Measurements from ENCODE around the gene GAS6.
"Not testable (repeated sequence)": the region's sequence is repeated elsewhere in the genome, so short reads cannot be mapped to it uniquely, and the experiment has no call there.

GAS6 gene

DNA sequence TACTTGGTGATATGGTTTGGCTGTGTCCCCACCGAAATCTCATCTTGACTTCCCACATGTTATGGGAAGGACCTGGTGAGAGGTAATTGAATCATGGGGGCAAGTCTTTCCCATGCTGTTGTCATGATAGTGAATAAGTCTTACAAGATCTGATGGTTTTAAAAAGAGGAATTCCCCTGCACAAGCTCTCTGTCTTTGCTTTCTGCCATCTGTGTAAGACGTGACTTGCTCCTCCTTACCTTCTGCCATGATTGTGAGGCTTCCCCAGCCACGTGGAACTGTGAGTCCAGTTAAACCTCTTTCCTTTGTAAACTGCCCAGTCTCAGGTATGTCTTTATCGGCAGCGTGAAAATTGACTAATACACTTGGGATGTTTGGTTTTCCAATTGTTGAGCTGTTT lies 4.0 kb upstream of the GAS6 start:
- not testable (repeated sequence) for DNase-seq (ENCODE audit: low spot score)

- no peak for DNase-seq (ENCODE audit: low spot score)
Observed at GRCh38 chr13:113865427-113865826, 1.6 kb upstream of the GAS6 start.

DNA sequence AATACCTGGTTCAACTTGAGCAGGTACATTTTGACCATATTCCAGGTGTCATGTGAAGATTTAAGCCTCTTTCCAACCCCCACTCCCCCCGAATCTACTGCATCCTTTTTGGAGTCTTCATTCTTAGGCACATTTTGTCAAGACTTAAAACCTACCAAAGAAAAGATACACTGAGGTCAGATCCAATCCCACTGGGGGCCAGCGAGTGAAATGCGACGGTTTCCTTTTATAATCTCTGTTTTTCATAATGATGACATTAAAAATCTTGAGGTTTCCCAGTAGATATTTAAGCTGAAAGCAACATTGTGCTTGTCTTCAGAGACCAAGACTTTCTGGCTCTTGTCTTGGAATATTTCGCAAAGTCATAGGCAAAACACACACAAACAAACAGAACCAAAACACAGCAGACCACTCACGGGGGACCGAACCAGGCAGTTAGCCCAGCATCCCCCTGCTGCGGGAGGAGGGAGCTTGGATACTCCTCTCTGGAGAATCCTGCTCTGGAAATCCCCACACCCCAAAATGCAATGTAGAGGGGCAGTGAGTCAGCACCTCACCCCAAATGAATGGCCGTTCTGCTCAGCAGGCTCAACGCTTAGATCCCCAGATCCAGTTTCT lies 506 bp upstream of the GAS6 start:
- DNase-seq (ENCODE audit: low spot score), result no peak

GRCh38 chr13:113862931-113863523 lies 849 bp downstream of the GAS6 start:
- no peak for DNase-seq (ENCODE audit: low spot score)

- DNase-seq (ENCODE audit: low spot score), result no peak
Observed at GRCh38 chr13:113862191-113862930, 1.5 kb downstream of the GAS6 start.

GRCh38 chr13:113861433-113862030 lies 2.3 kb downstream of the GAS6 start:
- DNase-seq (ENCODE audit: low spot score), result peak; percentile 55

- DNase-seq (ENCODE audit: low spot score), result peak; percentile 58
Observed at GRCh38 chr13:113860665-113861432, 3.0 kb downstream of the GAS6 start.

- no peak for DNase-seq (ENCODE audit: low spot score)
Observed at GRCh38 chr13:113860051-113860664, 3.7 kb downstream of the GAS6 start.

DNA sequence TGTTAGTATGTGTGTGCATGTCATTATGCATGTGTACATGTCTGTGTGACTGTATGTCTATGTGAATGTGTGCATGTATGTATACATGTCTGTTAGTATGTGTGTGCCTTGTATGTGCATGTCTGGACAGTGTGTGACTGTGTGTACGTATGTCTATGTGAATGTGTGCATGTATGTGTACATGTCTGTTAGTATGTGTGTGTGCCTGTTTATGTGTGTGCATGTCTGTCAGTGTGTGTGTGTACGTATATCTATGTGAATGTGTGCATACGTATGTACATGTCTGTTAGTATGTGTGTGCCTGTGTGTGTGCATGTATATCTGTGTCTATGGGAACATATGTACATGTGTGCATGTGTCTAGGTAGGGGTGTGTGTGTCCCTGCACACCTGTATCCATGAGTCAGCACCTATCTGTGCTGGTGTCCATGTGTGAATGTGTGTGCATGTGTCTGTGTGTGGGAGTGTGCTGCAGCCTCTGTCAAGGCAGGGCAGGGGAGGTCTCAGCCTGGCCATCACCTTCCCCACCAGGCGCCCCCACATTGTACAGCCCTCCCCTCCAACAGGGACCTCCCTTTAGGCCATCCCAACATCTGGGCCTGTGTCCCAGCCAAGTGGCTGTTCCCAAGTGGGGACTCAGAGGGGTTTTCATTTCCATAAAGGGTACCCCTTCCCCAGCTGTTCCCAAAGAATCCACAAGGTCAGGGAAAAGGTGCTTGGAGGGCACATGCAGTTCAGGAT lies 4.4 kb downstream of the GAS6 start:
- no peak for DNase-seq (ENCODE audit: low spot score)

GRCh38 chr13:113857531-113858195 lies 6.2 kb downstream of the GAS6 start:
- peak; percentile 44 for DNase-seq (ENCODE audit: low spot score)

- DNase-seq (ENCODE audit: low spot score), result peak; percentile 55
Observed at GRCh38 chr13:113856716-113857065, 7.2 kb downstream of the GAS6 start.

DNA sequence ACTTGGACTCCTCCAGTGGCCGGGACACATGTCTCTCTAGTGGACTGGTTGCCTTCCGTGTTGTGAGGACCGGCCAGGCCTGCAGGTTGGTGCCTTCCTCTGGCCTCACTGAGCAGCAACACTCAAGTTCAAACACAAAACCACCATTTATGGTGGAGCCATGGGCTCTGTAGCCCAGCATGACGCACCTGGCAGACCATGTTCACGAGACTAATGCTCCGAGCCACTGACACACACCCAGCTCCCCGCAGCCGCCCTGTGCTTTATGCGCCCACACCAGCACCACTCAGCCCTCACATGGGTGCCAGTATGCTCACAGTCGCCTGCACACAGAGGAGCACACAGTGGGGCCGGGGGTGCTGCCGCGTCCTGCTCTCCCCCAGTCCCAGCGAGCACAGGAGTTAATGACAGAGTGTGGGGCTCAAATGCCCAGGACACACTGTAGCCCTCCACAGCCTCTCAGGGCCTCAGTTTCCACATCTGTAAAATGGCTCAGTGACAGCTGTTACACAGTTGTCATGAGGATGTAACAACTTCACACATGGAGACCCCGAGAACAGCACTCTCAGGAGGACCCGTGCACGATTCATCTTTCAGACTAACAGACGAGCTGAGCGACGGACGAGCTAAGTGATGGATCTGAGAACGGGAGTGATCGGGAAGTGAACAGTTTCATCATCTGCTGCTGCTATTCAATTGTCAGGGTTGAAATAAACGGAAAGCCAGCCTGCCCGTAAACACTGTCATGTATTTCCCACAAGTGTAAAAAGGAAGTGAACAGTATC lies 7.8 kb downstream of the GAS6 start:
- peak; percentile 57 for DNase-seq (ENCODE audit: low spot score)

DNA sequence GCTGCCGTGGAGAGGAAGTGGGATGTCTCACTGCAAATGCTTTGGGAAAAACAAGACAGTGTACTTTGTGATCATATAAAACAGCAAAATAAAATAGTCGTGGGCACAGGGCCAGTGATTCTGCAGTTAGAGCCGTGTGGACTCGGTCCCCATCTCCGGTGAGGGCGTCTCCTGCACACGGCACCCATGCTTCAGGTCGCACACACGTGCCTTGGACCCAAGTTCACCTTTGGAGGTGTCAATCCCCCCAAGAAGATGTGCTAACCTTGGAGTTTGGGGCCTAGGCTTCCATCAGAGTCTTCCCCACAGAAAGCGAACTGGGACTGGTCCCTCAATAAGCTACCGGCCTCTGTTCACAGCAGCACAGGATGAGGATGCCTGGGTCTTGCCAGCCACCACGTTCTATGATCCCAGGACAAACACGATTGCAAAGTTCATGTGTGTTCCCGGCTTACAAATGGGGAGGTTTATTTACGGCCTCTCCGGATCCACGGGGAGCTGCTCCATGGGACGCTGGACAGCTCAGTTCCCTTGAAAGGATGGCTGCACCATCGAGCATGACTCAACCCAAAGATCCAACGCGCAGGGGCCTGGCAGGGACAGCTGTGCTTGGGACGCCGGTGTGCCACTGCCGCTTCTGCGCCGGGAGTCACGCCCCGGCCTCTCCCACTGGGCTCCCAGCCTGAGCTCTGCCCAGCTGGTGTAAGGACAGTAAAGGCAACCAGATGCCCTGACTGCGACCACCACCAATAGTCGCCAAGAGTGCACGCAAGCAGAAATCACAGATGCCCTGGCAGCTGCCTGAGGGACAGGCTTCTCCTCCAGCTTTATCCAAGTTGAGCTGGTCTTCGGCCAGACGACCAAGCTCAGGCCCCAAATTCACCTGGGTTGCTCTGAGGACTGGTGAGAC lies 8.6 kb downstream of the GAS6 start:
- DNase-seq (ENCODE audit: low spot score), result peak; percentile 62

DNA sequence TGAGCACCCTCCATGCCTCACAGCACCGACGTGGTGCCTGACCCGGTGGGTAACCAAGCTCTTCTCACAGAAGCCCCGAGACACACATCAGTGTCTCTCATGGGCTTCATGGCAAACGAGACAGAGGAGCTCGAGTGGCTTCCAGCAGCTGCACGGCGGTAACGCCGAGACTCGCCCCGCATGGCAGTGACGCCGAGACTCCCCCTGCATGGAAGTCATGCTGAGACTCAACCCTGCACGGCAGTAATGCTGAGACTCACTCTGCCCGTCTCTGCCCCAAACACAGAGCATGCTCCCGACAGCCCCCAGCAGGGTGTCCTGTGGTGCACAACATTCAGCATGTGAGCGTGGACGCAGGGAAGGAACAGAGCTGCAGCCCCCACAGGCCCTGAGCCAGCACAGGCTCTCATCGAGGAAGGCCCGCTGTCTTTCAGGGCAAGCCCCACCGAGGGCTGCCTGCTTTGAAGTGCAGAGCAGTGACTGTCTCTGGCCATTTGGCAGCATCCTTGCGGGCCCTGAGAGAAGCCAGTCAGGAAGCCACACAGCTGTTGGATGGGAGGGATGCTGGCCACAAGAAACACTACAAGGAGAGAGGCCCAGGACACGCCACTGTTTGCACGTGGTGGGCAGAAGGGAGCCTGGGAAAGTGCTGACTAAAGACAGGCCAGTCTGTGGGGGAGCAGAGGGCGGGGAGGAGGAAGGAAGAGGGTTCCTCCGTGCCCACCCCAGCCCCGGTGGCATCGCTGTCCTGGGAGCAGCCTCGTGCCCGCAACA lies 9.5 kb downstream of the GAS6 start:
- DNase-seq (ENCODE audit: low spot score), result peak; percentile 67

GRCh38 chr13:113853518-113854237 lies 10.2 kb downstream of the GAS6 start:
- DNase-seq (ENCODE audit: low spot score), result peak; percentile 57

DNA sequence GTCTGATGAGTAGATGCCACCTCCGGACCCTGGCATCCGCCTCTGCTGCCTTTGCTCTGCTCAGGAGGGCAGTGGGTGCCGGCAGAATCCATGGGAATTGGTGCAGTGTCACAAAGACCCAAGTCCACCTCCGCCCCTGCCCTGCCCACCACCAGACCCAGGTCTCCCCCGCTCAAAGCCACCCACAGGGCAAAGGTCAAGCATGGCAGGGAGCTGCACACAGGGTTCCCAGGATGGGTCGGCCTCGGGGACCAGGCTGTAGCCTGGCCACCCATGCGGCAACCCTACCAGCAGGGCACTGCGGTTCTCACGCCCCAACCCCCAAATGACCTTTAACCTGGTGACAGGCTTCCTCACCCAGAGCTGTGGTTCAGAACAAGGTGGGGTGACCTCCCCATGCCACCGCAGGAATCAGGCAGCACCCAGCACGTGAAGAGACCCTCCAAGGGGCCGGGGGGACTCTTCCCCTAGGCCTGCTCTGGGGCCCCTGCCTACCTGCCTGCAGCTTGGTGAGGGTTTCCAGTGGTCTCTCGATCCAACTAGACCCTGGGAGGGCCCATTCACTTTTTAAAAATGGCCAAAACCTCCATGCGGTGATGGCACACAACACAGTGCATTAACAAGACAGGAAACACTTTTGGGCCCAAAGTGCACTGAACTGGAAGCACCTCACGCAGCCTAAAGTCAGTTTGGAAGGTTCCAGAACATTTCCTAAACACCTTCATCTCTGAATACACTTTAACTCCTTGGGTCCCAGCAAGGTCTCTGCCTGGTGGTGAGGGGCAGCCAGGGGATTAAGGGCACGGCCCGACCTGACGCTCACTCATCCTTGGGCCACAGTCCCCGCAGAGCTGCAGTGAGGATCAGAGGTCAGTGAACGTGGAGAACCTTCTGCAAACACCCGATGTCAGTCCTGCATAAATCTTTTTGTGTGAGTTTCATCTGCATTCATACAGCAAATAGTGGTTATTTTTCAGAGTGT lies 11.0 kb downstream of the GAS6 start:
- peak; percentile 45 for DNase-seq (ENCODE audit: low spot score)
